GM10266 (cell line): ENCODE results near the gene CELF4.

Experiments
- DNase-seq: peaks from one replicate; pipeline ENCODE4 v3.0.0; 2012; ENCODE audit errors: extremely low spot score
- TF ChIP-seq, protein P1 (sequence below): IDR thresholded peaks from 2 replicates; pipeline ENCODE4 v1.5.1; 2012; ENCODE audit warnings: mild to moderate bottlenecking, low read depth; ENCODE audit not compliant: control insufficient read depth, insufficient read depth; ENCODE audit errors: missing control alignments

The CELF4 gene

DNA sequence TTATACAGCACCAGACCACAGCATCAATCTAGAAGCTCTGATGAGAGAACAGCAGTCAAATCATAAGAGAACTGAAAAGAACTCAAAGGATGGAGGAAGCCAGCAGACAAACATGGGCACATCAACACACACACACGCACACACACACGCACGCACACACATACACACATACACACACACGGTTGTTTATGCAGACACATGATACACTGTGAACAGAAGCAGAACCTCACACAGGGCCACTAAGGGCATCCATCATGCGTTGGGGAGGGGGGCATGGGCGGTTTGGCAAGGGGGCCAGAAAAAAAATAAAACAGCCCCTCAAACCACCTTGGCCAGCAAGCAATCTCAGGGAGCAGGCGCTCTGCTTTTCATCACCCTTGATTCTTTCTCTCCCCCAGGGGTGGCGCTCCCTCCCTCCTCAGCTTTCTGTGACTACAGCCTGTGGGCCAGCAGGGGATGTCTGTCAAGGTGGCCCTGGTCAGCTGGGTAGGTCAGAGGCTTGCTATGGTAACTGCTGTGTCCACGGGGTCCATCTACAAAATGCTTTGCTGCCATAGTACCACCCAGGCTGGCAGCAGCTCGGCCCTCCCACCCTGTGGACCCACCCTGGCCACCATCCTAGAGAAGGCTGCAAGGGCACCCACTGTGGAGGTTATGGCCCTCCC lies 318.0 kb downstream of the CELF4 start:
- no peak for DNase-seq
- TF ChIP-seq, protein P1, sequence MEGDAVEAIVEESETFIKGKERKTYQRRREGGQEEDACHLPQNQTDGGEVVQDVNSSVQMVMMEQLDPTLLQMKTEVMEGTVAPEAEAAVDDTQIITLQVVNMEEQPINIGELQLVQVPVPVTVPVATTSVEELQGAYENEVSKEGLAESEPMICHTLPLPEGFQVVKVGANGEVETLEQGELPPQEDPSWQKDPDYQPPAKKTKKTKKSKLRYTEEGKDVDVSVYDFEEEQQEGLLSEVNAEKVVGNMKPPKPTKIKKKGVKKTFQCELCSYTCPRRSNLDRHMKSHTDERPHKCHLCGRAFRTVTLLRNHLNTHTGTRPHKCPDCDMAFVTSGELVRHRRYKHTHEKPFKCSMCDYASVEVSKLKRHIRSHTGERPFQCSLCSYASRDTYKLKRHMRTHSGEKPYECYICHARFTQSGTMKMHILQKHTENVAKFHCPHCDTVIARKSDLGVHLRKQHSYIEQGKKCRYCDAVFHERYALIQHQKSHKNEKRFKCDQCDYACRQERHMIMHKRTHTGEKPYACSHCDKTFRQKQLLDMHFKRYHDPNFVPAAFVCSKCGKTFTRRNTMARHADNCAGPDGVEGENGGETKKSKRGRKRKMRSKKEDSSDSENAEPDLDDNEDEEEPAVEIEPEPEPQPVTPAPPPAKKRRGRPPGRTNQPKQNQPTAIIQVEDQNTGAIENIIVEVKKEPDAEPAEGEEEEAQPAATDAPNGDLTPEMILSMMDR: no peak

DNA sequence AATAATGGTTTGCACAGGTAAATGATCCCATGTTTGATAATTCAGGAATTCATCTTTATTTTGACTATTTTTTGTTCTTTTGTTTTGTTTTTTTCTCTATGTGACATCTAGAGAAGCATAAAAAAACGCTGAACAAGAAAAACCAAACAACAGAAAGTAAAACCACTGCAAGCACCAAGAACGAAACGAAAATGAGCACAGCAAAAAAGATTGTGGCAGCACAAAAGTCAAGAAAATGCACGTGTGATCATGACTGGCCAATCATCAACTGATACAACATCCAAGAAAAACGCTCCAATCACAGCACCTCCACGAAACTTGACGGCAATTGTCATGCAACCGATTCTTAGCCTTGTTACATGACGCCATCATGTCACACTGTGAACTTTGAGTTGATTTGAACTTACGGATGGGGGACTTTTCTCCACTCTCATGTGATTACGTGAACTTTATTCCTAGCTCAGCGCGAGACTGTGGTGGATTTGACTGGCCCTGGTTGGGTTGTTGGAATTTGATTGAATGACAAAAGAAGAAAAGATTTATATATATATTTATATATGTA lies 318.7 kb downstream of the CELF4 start:
- TF ChIP-seq, protein P1: no peak
- no peak for DNase-seq

DNA sequence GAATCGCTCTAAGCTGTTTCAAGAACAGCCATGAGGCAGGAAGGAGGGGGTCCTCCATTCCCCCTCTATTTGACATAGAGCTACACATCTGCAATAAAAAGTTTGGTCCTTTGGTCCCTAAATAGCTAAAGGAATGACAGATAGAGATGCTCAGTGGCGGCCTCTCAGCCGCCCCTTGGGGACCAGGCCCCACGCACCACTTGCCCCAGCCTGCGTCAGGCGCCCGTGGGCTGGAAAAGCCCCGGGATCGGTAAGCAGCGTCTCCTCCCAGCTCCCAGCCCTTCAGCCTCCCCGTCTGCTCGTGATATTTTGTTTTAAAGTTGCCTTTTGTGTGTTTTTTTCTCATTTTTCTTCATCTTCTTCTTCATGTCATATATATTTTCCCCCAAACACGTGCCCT lies 321.0 kb downstream of the CELF4 start:
- TF ChIP-seq, protein P1: no peak
- no peak for DNase-seq

DNA sequence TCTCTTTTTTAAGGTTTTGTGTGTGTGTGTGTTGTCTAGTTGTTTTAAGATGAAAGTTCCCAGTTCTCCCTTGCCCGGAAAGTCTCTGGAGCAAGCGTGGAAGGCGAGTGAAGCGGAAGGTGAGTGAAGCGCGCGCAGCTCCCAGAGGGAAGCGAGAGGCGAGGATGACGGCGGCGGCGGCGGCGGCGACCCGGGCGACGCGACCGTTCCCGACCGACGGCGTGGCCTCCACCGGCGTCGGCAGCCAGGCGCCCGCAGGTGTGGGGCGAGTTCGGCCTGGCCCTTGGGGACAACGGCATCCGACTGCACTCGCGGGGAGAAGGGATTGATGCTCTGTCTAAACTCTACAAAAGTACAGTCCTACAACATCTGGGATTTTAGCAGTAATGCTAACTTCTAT lies 321.9 kb downstream of the CELF4 start:
- DNase-seq: no peak
- TF ChIP-seq, protein P1: no peak

DNA sequence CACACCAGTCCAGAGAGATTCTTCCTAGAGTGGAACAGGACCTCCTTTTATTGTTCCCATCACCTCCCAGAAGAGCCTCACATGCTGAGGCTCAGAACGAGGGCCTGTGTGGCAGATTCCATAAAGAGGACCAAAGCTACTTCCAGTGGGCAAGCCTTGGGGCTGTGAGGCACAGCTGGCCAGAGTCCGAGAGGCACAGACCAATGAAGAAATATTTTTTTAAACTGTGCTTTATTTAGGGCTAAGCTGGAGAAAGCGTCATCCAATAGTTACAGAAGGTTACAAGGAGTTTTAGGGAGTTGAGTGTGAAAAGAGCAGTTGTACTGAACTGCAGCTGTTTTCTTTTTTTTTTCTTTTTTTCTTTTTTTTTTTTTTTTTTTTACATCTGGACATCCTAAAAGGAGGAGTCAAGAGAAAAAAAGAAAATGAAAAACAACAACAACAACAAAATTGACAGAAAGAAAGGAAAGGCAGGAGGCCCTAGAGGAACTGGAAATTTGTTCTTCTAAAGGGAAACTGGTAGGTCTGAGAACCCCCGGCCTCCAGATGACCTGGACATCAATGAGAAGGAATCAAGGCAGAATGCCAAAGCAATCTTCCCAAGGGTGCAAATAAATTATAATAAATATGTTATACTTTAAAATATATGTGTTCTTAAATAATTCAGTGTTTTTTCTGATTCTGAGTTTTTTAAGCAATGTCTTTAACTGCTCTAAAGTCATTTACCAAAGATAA lies 322.6 kb downstream of the CELF4 start:
- DNase-seq: no peak
- TF ChIP-seq, protein P1: no peak

DNA sequence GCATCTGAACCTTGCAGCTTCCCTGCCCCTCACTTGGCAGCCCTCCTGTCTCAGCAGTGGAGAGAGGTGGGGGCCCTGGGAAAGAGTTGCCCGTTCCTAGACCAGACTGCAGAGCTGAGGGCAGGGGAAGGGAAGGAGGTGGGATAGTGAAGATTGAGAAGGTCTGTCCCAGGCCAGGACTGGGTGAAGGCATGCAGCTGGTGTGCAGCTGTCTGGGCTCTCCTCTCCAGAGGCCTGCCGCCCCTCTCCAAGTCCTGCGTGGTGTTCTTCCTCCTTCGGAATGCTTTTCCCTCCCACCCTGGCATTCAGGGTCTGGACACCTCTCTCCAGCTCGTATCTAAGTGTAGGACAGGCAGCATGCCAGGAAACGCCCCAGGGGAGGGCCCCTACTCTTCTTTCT lies 323.5 kb downstream of the CELF4 start:
- TF ChIP-seq, protein P1: no peak
- DNase-seq: no peak
